ENCODE results near the gene TNFAIP8. TPM values are rescaled to one million over a fixed set of nuclear protein-coding genes. Genes with fewer than 3 reads are reported as not detected.

Gene TNFAIP8
- total and polyA plus RNA-seq, 2 experiments from 2014 or later: 10.6 to 29.2 TPM

DNA sequence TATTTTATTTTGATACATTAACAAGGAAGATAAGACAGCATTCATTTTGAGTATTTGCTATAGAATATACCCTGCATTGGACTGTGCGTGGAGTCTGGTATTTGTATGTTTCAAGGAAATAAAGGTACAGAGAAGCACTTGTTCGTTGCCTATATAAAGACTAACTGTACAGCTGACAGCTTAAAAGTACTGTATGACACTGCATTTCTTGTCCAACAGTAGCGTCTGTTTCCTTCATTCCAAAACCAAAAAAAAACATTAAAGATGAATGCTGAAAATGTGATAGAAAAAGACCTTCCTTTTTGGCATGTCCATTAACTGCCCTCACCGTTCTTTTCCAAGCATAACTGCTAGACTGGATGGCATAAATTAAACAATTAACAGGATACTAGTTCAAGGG is 15.3 kb downstream of the TNFAIP8 start:
- Histone ChIP-seq H3K36me3 (ENCODE audit: insufficient read depth) (no peaks in the 10 kb centered on the region), H2AFZ (no peak overlapping the region), H4K20me1 (replicated peaks; ENCODE audit: insufficient read depth) (no peaks in the 10 kb centered on the region; the same call in 1 of the 2 replicates), H3K9me2 (ENCODE audit: insufficient read depth) (no peaks in the 10 kb centered on the region), H3K4me1 (ENCODE audit: insufficient read depth) (peaks cover 22% of the 10 kb centered on the region), H3K4me3 (no peak overlapping the region), H3K4me2 (no peak overlapping the region), H3K27ac (ENCODE audit: low read depth) (no peak overlapping the region), H3K79me2 (replicated peaks; ENCODE audit: insufficient read depth) (no peaks in the 10 kb centered on the region), H3K27me3 (ENCODE audit: insufficient read depth) (no peaks in the 10 kb centered on the region), H3F3A (replicated peaks; ENCODE audit: low read depth) (no peaks in the 10 kb centered on the region)
- DNase-seq (ENCODE audit: low spot score): no peak
- H3K27me3 Mint-ChIP-seq (ENCODE audit: insufficient read depth, low read depth, poor library complexity): no peaks in the 10 kb centered on the region
- no peak overlapping the region for H3K27ac Mint-ChIP-seq
- H3K4me1 Mint-ChIP-seq: peaks cover 26% of the 10 kb centered on the region
- TF ChIP-seq, protein P1, sequence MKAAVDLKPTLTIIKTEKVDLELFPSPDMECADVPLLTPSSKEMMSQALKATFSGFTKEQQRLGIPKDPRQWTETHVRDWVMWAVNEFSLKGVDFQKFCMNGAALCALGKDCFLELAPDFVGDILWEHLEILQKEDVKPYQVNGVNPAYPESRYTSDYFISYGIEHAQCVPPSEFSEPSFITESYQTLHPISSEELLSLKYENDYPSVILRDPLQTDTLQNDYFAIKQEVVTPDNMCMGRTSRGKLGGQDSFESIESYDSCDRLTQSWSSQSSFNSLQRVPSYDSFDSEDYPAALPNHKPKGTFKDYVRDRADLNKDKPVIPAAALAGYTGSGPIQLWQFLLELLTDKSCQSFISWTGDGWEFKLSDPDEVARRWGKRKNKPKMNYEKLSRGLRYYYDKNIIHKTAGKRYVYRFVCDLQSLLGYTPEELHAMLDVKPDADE (IDR thresholded peaks at IDR 0.05): no peak
- TF ChIP-seq POLR2AphosphoS5 (IDR thresholded peaks at IDR 0.05; ENCODE audit: low read depth) (no peak), NANOG (IDR thresholded peaks at IDR 0.05; ENCODE audit: borderline replicate concordance) (no peak), EZH2phosphoT487 (IDR thresholded peaks at IDR 0.05; ENCODE audit: unreplicated experiment) (no peak), ZNF331 (CRISPR knock-in tag; IDR thresholded peaks at IDR 0.05; ENCODE audit: low read depth) (no peak)
- TF ChIP-seq, protein P2, sequence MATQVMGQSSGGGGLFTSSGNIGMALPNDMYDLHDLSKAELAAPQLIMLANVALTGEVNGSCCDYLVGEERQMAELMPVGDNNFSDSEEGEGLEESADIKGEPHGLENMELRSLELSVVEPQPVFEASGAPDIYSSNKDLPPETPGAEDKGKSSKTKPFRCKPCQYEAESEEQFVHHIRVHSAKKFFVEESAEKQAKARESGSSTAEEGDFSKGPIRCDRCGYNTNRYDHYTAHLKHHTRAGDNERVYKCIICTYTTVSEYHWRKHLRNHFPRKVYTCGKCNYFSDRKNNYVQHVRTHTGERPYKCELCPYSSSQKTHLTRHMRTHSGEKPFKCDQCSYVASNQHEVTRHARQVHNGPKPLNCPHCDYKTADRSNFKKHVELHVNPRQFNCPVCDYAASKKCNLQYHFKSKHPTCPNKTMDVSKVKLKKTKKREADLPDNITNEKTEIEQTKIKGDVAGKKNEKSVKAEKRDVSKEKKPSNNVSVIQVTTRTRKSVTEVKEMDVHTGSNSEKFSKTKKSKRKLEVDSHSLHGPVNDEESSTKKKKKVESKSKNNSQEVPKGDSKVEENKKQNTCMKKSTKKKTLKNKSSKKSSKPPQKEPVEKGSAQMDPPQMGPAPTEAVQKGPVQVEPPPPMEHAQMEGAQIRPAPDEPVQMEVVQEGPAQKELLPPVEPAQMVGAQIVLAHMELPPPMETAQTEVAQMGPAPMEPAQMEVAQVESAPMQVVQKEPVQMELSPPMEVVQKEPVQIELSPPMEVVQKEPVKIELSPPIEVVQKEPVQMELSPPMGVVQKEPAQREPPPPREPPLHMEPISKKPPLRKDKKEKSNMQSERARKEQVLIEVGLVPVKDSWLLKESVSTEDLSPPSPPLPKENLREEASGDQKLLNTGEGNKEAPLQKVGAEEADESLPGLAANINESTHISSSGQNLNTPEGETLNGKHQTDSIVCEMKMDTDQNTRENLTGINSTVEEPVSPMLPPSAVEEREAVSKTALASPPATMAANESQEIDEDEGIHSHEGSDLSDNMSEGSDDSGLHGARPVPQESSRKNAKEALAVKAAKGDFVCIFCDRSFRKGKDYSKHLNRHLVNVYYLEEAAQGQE (IDR thresholded peaks at IDR 0.05; ENCODE audit: unreplicated experiment): no peak
- no peaks in the 10 kb centered on the region for H3K9me3 Mint-ChIP-seq
- H3K36me3 Mint-ChIP-seq (ENCODE audit: low read depth): no peaks in the 10 kb centered on the region
- no peak overlapping the region for H3K4me3 Mint-ChIP-seq
- no peak for ATAC-seq

DNA sequence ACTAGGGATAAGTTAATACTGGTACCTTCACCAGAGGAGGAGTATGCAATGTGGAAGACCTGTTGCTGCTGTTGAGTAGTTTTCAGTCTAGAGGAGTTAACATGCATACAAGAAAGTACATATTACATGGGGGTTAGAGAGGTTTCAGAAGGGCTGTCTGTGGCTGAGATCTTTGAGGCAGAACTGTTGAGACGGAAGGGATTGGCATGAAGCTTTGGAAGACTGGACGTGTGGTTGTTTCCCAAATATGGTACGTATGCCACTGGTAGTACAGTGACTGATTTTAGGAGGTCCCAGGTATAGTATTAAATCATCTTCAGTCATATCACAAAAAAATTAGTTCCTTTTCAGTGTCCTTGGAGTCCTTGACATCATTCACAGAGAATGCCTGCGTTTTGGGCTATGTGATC is 17.6 kb downstream of the TNFAIP8 start:
- no peaks in the 10 kb centered on the region for H3K9me3 Mint-ChIP-seq
- H3K79me2 ChIP-seq (replicated peaks; ENCODE audit: insufficient read depth): no peaks in the 10 kb centered on the region
- no peak for DNase-seq (ENCODE audit: low spot score)
- no peaks in the 10 kb centered on the region for H3K27me3 Mint-ChIP-seq (ENCODE audit: insufficient read depth, low read depth, poor library complexity)
- H3K4me1 ChIP-seq (ENCODE audit: insufficient read depth): peaks cover 20% of the 10 kb centered on the region; the same call in 1 of the 2 replicates
- H3K36me3 Mint-ChIP-seq (ENCODE audit: low read depth): no peaks in the 10 kb centered on the region
- no peak overlapping the region for H3K27ac Mint-ChIP-seq
- peaks cover 12% of the 10 kb centered on the region; the same call in 2 of the 3 replicates for H3K4me1 Mint-ChIP-seq
- H3K4me3 Mint-ChIP-seq: no peak overlapping the region
- H3K27me3 ChIP-seq (ENCODE audit: insufficient read depth): no peaks in the 10 kb centered on the region
- H4K20me1 ChIP-seq (replicated peaks; ENCODE audit: insufficient read depth): no peaks in the 10 kb centered on the region
- ATAC-seq: no peak
- no peak overlapping the region for H2AFZ ChIP-seq
- no peaks in the 10 kb centered on the region for H3F3A ChIP-seq (replicated peaks; ENCODE audit: low read depth)
- H3K4me3 ChIP-seq: no peak overlapping the region
- no peak overlapping the region for H3K27ac ChIP-seq (ENCODE audit: low read depth)
- no peaks in the 10 kb centered on the region for H3K9me2 ChIP-seq (ENCODE audit: insufficient read depth)
- no peaks in the 10 kb centered on the region for H3K36me3 ChIP-seq (ENCODE audit: insufficient read depth)
- H3K4me2 ChIP-seq: no peak overlapping the region
- TF ChIP-seq POLR2AphosphoS5 (IDR thresholded peaks at IDR 0.05; ENCODE audit: low read depth): no peak
- TF ChIP-seq JUNB (IDR thresholded peaks at IDR 0.05; ENCODE audit: unreplicated experiment): no peak
- TF ChIP-seq, protein P1 (IDR thresholded peaks at IDR 0.05): no peak
- TF ChIP-seq, protein P2 (IDR thresholded peaks at IDR 0.05; ENCODE audit: unreplicated experiment): no peak
- TF ChIP-seq ZNF114 (CRISPR knock-in tag; IDR thresholded peaks at IDR 0.05): no peak
- no peak for TF ChIP-seq EZH2 (IDR thresholded peaks at IDR 0.05; ENCODE audit: low read depth, unreplicated experiment)

Measured in GM23338 (cell line).